ENCODE data around the gene PLPP1.

Gene PLPP1

DNA sequence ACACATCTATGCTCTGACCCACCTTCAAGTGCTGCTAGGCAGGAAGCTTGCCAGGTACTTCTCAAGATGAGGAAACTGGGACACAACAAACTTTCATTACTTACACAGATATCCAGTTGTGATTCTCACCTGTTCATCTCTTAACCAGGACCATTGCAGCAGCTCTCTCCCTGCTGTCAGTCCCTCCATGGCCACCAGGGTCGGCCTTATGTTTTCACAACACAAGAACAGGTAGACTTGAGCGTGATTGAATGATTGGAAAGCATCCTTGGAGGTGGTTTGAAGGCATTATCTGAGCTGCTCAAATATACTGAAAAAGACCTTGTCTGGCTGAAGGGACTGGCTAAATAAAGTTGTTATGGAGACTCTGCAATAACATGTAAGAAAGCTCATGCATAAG, 132.6 kb downstream of the PLPP1 start:
- DNase-seq, result peak; percentile 1

DNA sequence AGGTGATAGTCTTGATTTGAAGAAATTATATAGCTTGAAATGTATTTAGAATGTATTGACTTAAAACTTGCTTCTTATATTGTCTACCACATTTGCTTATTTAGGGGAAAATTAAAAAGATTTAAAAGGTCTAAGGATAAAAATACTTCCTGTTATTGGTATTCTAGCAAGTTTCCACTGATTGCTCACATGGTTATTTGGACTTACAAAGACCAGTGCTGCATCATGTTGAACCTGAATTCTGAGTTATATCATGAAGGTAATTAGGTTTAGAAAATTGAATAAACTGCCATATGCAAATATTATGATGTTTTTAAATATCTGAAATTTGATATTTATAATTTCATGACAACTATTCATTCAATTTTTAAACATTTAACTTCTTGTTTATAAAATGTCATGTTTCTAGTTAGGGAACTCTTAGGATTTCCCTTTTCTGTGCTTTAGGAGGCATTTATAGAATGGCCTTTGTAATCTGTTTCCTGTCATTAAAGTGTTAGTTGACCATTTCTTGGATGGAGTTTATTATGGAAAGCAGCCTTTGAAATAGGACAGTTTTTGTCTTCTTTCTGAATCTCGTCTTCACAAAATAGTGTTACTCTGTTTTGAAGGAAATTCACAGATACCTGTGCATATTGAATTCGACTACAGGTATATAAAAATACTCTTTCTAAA, 141.1 kb downstream of the PLPP1 start:
- DNase-seq, result no peak

DNA sequence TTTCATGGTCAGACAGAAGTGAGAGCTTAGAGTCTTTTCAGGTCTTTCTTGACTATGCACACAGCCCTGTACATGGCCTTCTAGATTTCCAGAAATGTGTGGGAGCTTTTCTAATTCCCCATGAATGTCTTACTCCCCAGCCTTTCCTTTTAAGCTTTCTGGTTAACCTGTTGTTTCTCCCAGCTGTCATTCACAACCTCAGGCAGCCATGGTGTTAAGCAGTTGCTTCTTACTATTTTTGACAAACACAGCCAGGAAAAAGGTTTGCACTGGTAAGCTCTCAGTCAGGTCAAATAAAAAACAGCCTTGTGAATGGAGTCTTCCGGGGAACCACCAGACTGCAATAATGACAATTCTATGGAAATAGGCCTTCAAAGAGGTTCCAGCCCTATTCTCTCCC, 142.1 kb downstream of the PLPP1 start:
- no peak for DNase-seq

DNA sequence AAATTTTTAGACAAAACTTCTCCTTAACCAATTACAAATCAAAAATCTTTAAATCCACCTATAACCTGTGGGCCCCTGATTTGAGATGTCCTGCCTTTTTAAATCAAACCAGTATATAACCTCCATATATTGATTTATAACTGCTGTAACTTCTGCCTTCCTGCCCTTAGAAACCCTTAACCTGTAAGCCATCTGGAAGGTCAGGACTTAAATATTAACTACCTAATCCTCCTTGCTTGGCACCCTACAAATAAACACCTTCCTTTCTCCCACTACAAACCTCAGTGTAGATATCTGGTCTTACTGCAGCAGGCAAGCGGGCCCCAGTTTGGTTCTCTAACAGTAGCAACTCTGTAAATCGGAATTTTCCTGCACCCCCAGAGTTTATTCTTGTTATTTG, 143.1 kb downstream of the PLPP1 start:
- peak; percentile 2 for DNase-seq

DNA sequence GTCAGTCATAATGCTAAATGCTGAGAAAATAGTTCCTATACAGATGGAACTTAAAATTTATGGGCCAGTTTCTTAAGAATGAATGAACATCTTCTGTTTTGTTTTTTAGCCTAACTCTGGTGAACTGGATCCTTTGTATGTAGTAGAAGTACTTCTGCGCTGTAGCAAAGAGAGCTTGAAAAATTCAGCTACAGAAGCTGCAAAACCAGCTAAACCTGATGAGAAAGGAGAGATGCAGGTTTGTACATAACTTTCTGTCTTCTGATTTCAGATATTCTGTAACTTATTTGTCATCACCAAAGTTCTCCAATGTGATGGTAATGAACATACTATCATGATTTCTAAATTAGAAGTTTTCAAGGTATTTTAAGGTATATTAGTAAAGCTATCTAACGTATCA, 146.9 kb downstream of the PLPP1 start:
- no peak for DNase-seq

DNA sequence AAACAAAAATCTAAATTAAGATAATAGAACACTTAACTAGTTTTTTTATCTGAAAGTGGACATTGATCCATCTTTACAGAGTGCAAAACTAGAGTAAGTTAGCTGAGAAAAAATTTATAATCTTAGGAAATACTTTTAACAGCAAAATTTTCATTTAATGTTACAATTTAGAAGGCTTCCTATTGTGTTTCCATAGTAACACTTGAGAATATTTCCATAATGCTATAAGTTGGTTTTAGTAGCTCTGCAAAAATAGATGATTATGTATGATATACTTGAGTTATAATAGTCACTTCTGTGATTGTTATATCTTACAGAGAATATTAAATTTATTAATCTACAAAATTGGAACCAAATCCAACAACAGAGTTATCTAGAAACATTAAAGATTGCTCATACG, 148.4 kb downstream of the PLPP1 start:
- no peak for DNase-seq

DNA sequence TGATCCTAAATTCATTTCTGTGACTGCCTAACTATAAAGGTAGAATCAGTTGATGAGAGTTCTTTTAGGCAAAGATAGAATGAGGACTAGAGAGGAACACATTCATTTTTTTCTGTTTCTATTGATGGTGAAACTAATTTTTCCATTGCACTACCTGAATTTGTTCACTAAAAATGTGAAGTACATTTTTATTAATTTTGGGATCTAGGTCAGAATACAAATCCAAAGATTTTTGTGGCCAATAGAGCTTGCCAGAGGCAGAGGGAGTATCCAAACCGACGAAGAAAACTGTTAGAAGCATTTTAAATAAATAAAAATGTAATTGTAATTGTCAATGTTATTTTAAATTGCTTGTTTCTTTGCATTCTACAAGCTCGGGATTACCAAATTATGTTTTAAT, 148.9 kb downstream of the PLPP1 start:
- no peak for DNase-seq

DNA sequence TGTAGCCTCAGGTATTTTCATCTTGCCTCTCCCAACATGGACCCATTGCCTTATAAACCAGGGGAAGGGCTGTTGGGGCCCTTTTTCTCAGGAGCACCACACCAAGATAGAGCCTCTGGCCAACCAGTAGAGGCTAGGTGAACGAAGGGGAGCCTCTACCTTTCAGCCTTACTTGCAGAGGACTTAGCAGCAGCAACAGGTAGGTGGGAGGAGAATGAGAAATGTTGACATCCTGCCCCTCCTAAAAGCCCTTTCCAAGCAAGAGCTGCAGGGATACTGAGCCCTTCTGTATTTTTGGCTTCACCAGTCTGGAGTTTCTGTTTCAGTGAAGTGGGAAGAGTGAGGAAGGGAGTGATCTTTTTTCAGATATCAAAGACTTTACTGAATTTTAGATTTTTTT, 149.5 kb downstream of the PLPP1 start:
- DNase-seq, result no peak

DNA sequence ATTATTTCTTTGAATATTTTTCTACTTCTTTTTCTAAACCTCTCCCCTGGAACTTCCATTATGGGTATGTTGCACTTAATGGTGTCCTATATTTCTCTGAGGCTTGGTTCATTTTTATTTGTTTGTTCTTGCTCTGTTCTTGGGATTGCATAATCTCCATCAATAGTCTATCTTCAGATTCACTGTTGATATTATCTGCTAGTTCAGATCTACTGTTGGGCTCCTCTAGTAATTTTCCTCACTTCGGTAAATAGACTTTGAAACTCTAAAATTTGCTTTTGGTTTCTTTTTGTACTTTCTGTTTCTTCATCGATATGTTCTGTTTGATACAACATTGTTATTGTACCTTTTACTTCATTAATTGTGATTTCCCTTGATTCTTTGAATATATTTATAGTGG, 150.7 kb downstream of the PLPP1 start:
- no peak for DNase-seq

DNA sequence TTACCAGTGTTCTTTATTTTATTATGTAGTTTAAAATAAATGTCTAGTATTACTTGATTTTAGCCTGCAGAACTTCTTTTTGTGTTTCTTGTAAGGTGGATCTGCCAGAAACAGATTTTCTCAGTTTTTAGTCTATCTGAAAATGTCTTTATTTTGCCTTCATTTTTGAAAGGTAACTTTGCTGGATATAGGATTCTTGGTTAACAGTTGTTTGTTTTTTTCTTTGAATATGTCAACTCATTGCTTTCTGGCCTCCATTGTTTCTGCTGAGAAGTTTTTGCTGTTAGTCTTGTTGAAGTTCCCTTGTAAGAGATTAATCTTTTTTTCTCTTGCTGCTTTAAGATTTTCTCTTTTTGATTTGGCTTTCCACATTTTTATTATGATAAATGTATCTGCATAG, 151.5 kb downstream of the PLPP1 start:
- no peak for DNase-seq

DNA sequence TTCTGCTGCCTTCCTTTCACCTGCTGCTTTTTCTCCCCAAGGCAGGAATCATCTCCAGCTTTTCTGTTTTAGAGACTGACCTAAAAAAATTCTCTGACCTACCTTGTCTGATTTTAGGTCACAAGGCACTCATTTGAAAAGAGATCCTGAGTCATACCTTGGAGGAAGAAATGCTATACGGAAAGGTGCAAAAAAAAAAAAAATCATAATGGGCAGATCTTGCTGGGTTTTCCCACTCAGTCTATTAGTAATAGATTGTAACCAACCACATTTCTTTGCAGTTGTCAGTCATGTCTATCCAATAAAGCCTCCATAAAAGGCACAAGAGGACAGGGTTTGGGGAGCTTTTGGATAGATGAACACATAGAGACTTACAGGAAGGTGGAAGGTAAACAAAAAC, 157.0 kb downstream of the PLPP1 start:
- DNase-seq, result no peak

Data from NCI-H82 (cell line).